Brain pericyte (primary cell): ENCODE data around the gene CD9.

Experiments
- DNase-seq: peaks from one replicate; pipeline ENCODE4 v3.0.0-alpha.2; 2012; ENCODE audit warnings: low read depth, low spot score

CD9 gene

GRCh38 chr12:6275928-6276887 is 76.0 kb downstream of the CD9 start:
- DNase-seq: no peak

- DNase-seq: no peak
Measured at GRCh38 chr12:6276956-6277620, 76.9 kb downstream of the CD9 start.

- DNase-seq: no peak
Measured at GRCh38 chr12:6277982-6278438, 77.8 kb downstream of the CD9 start.

- DNase-seq: no peak
Measured at GRCh38 chr12:6278439-6279255, 78.4 kb downstream of the CD9 start.

GRCh38 chr12:6279256-6279628 is 79.0 kb downstream of the CD9 start:
- DNase-seq: no peak

GRCh38 chr12:6279631-6280030 is 79.4 kb downstream of the CD9 start:
- no peak for DNase-seq

- peak; percentile 43 for DNase-seq
Measured at GRCh38 chr12:6280053-6280469, 79.9 kb downstream of the CD9 start.

GRCh38 chr12:6280672-6281071 is 80.5 kb downstream of the CD9 start:
- DNase-seq: no peak

- no peak for DNase-seq
Measured at GRCh38 chr12:6281081-6281809, 81.0 kb downstream of the CD9 start.

GRCh38 chr12:6282453-6282840 is 82.2 kb downstream of the CD9 start:
- no peak for DNase-seq

- no peak for DNase-seq
Measured at GRCh38 chr12:6284273-6284672, 84.1 kb downstream of the CD9 start.

GRCh38 chr12:6285063-6285477 is 84.9 kb downstream of the CD9 start:
- DNase-seq: no peak

GRCh38 chr12:6285532-6286306 is 85.5 kb downstream of the CD9 start:
- no peak for DNase-seq
